NCI-H446 treated with DMSO at 0.1 percent for 48 hours (cell line): ENCODE data around the gene AMFR.

ENCODE experiments used
- DNase-seq: peaks from one replicate; lab custom pipeline; 2025; lab: John Stamatoyannopoulos, UW

The AMFR gene

DNA sequence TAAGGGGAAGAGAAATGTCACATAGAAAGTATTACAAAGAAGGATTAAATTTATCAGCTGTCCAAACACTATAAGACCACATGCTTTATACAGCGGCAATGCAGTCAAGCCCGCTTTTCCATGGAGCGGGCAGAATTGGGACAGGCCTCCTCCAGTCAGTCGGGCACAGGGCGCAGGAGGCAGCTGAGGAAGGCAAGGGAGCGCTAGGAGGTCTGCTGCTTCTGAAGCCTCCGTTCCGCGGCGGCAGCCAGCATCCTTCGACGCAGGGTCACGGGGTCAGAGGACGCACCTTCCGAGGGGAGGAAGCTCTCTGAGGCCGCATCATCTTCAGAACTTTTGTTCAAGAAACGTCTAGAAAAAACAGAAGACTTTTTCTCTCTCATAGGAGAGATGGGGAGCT lies 62.6 kb downstream of the AMFR start:
- DNase-seq: no peak

DNA sequence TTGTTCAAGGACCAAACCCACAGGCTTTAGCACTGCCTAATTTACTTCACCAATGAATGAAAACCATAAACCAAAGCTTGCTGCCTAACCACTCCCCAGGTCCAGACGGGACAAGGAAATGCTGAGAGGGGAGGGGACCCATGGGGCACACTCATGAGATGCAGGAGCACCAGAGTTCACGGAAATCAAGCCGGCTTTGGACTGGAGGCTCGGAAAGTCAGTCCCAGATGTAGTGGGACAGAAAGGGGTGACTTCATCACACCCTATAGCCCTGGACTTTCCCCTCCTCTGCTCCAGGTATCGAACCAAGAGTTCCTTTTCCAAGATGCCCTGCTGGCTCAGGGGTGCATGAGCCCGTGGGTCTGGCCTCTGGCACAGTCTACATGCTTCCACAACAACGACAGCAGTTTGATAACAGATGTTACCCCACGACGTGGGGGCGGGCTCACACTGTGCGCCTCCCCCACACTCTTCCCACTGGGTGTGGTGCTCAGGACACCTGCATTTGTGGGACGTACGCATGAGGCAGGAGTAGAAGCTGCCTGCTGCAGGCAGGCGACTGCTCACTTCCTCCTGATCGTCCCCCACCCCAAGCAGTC lies 63.2 kb downstream of the AMFR start:
- DNase-seq: no peak

DNA sequence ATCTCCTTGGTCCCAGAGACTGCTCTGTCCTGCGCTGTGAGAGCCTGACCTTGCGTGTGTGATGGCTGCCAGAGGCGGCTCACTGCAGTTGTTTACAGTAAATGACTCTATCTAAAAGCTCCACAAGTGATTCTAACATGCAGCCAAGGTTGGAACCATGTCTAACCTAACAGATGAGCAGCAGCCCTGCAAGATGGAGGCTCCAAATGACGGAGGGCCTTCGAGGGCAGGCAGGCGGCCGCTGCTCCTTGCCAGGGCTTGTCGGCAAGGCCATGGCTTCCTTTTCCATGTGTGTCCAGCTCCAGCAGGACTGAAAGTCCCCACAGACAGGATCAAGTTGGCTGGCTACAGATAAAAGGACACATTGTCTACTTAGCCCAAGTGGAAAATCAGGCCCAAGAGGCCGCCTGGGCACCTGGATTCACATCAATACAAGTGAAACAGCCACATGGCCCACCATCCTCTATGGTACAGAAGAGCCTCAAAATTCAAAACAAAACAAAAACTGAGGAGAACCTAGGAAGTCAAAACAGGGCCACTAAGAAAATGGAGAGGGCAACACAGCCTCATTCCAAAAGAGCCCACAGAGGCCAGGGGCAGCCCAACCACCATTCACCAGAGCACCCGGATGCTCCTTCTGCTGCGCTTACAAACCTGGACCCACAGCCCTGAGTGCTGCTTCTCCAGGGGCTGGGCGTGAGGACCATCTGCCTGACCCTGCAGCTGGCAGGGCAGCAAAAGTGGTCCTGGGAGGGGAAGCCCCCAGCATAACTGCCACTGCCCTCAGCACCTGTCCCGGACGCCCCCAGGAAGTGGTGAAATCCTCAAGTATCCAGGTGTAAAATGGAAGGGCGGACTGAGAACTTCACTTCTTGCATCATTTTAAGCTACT lies 65.0 kb downstream of the AMFR start:
- no peak for DNase-seq

GRCh38 chr16:56357765-56358322 lies 67.5 kb downstream of the AMFR start:
- DNase-seq: no peak

GRCh38 chr16:56357241-56357764 lies 68.0 kb downstream of the AMFR start:
- DNase-seq: no peak

GRCh38 chr16:56356276-56357240 lies 68.8 kb downstream of the AMFR start:
- no peak for DNase-seq

GRCh38 chr16:56355786-56356275 lies 69.5 kb downstream of the AMFR start:
- no peak for DNase-seq

DNA sequence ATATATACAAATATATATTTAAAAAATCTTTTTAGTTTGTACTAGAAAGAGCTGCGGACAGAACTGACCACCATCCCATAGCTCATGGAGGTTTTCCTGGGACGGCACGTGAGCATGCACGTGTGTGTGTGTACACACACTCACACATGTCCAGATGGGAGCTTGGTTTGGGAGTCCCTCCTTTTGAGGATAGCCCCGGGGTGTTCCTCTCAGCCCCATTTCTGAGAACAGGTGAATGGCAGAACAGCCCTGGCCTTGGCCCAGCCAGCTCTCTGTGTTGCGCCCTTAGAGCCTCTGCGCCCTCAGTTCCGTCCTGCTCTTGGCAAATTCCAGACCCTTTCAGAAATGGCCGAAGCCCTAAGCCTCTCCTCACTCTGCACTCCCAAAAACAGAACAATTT lies 70.1 kb downstream of the AMFR start:
- no peak for DNase-seq

DNA sequence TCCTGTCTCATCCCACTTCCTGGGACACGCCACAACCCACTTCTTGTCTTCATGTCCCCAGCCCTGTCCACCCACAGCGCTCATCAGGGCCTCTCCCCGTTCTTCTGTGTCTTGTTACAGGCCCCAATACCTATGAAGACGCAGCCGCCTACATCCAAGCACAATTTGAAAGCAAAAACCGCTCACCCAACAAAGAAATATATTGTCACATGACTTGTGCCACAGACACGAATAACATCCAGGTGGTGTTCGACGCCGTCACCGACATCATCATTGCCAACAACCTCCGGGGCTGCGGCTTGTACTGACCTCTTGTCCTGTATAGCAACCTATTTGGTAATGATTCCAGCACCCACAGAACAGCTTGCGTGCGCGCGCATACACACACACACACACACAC lies 70.6 kb downstream of the AMFR start:
- DNase-seq: no peak

DNA sequence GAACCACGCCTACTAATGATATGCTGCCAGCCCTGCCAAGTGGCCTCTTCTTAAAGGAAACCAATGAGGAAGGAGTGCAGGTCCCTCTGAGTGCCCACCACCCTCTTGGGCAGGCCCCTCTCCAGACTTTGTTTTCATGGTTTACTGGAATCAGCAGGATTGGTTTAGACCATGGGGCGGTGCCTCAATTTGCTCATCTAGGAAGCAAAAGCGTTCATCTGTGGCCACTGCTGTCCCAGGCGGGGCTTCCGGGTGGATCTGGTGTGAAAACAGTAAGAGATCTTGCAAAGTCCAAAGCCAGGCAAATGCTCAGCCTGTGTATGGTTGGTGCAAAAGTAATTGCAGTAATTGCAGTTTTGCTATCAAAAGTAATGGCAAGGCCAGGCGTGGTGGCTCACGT lies 71.3 kb downstream of the AMFR start:
- no peak for DNase-seq

DNA sequence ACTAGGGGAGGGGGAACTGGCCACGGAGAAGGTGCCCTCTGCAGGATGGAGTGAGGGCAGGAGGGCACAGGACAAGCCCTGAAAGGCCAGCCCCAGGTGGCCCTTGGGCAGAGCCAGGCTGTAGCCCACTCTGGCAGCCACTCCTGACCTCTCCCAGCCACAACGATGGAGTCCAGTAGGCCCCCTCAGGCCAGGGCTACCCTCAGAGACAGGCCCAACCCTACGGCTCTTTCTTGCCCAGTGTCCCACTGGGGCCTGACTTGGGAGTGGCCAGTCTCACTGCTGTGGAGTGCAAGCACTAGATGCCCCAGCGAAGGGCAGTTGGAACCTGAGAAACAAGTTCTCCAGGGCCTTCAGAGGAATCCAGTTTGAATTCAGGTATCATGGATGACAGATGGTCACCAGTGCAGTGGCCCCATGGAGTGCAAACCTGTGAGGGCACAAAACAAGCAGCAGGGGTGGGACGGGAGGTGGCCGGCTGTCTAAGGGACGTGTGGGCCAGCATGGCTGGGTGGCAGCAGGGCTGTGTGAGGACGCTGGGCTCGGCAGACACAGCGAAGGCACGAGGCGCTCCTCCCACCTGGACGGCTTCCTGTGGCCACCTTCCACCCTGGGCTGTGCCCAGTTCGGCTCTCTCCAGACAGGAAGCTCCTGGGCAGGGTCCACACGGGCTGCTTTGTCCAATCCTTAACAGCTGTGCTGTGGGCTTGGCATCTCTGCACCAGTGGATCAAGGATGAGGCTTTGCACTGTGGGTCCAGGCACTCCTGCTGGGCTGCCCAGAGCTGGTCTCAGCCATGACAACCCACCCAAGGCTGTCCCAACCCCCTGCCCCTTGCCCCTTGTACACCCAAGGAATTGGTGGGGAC lies 72.1 kb downstream of the AMFR start:
- DNase-seq: no peak

DNA sequence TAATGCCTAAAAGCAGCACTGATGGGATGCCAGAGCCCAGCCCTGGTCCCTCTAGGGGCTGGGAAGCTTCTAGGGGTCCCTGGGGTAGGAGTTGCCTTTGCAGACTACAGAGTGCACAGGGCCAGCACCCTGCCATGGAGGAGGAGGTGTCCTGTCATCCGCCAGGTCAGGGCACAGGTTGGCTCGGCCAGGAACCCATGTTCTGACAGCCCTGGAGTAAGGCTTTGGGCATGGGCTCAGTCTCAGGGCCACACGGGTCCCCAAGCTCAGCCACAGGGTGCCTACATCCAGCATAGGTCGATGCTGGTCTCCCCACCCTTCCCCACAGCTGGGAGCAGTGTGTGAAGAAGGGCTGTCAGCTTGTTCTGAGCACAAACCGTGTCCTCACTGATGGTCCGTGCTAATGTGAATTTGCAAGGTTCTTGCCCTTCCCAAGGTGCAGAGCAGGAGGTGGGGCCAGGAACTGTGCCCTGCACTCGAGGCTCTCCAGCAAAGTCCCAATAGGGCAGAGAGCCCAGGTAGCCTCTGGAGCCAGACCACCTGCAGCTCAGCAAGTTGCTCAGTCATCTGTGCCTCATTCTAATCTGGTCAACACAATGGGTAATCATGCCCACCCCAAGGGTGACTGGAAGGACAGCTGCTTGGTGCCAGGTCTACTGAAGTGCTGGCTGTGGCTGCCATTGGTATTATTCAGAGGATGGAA lies 72.8 kb downstream of the AMFR start:
- no peak for DNase-seq

GRCh38 chr16:56351481-56351880 lies 73.9 kb downstream of the AMFR start:
- no peak for DNase-seq

DNA sequence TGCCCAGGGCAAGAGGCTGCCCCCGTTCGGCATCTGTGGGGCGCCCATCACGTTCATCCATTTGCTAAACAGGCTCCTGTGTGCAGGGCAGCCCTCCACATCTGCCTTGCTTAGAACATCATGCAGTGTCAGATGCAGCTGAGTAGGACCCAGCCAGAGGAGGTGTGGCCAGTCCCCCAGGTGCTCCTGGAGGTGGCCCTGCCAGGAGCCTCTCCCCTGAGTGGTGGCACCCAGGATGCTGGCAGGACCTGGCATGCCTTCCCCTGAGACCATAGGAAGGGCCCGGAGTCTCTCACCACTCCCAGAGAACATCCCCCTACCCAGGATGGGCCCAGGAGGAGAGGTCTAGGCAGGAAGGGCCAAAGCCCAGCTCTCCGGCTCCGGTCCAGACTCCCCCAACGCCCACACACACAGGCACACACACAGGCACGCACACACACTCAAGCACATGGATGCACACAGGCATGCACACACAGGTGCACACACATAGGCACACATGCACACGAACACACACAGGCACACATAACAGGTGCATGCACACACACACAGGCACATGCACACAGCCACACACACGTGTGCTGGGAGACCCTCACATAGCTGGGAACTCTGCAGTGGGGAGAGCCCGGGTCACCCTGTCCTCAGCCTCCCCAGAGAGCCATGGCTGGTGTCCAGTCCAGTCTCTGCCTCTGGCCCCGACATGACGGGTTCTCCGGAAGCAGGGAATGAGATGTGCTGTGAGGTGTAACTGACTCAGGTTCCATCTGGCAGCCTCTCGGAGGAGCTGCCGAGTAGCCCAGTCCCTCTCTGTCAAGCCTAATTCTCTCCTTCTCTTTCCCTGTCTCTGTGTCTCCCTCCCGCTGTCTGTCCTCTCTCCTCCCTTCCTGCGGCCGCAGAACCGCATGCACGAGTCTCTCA lies 74.6 kb downstream of the AMFR start:
- no peak for DNase-seq

DNA sequence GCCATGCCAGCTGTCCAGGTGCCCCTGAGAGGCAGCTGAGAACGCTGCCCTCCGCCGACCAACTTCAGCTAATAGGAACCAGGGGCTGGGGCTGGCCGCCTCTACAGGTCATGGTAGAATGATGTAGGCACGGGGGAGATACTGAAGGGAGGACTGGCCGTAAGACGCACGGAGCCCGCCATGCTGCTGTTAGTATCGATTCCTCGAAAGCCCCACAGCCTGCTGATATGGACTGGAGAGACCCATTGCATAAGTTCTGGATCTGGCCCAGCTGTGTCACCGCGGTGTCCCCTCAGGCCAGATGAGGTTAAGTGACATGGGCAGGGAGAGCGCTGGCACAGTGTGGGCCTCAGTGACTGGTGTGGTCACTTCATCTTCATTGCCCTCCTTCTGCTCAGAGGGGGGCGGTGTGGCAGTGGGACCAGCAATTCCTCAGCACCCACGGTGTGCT lies 75.6 kb downstream of the AMFR start:
- no peak for DNase-seq

DNA sequence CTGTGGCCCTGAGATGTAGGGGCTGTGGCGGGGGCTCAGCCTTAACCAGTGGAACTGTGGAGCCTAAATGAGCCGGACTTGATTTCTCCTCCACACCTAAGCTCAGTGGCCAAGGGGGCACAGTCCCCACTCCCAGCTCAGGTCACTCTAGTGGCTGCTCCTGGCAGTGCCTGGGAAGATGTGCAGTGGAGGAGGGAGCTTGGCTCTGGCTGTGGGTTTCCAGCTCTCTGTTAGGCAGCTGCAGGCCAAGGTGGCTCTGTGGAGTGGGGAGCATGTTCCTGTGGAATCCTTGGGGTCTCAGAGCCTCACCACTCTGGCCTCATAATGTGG lies 76.3 kb downstream of the AMFR start:
- DNase-seq: no peak

DNA sequence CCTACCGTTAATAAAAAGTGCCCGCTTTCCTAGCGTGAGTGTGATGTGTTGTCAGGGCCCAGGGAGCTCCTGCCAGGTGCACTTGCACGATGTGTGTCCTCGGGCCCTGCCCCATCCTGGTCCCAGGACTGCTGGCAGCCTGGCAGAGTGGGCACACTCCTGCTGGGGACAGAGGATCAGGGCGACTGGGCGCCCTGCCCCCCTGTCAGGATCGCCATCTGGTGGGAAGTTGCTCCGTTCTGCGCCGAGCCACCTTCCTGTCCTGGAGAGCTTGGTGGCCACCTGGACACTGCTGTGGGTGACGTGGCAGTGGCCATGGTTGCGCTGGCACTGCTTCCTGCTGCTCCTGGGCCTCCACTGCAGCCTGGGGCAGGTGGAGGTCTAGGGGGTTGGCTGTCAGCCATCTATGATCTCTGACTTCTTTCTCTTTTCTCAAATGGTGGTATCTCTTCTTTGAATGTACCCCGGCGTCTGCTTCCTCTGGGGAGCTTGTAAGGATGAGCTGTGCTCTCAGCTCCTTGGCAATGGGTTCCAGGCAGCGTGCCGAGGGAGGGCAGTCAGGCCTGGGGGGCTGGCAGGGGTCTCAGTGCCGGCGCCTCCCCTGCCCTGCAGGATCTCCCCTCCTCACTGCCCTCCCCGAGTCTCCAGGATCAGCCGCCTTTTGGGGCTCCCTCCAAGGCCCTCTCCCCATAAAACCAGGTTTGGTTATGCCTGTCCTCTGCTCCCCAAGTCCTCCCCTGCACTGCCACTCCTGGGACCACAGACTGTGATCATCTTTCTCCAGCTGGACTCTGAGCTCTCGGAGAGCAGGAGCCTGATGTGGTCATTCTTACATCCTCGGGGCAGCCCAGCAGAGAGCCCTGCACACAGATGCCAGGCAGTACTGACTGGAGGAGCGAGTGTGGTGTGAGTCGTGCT lies 76.9 kb downstream of the AMFR start:
- peak; percentile 90 for DNase-seq

DNA sequence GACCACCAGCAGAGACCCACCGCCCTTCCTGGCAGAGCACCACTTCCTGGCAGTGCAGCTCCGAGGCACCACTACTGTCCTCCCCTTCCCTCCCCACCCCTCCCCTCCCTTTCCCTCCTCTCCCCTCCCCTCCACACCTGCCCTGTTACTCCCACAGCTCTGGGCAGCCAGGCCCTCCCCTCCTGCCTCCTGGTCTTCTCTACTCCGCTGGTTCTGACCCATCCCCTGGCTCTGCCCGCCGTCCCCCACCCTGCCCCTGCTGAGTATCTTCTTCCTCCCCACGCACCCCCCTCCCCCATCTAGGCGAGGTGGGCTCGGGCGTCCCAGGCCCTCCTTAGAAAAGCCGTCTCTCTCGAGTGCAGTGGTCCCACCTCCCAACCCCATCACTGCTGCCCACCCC lies 77.7 kb downstream of the AMFR start:
- DNase-seq: no peak
